Hepatocyte (in vitro differentiated cells): ENCODE measurements around the gene RGS6. TPM values are rescaled to one million over a fixed set of nuclear protein-coding genes. Genes with fewer than 3 reads are reported as not detected.

Source experiments
- DNase-seq: peaks from one replicate; pipeline ENCODE4 v3.0.0-alpha.2; 2016; ENCODE audit warnings: low spot score
- H2AFZ ChIP-seq: fragments of 200-600 bp; sonication (generic); 2 replicates; pipeline ENCODE4 v1.6.0; 2016; ENCODE audit warnings: antibody characterized with exemption, mild to moderate bottlenecking
- H3K27ac ChIP-seq: fragments of 200-600 bp; sonication (generic); 2 replicates; pipeline ENCODE4 v1.5.1; 2016; ENCODE audit warnings: mild to moderate bottlenecking
- H3K27me3 ChIP-seq: fragments of 200-600 bp; sonication (generic); 2 replicates; pipeline ENCODE4 v1.6.1; 2016
- H3K36me3 ChIP-seq: fragments of 200-600 bp; sonication (generic); replicated peaks from 2 replicates; pipeline ENCODE4 v1.5.1; 2016; ENCODE audit warnings: low read depth; ENCODE audit not compliant: insufficient read depth
- H3K4me1 ChIP-seq: fragments of 200-600 bp; sonication (generic); 2 replicates; pipeline ENCODE4 v1.5.1; 2016; ENCODE audit warnings: mild to moderate bottlenecking, moderate library complexity; ENCODE audit not compliant: insufficient read depth
- H3K4me2 ChIP-seq: fragments of 200-600 bp; sonication (generic); 2 replicates; pipeline ENCODE4 v1.6.0; 2016
- H3K4me3 ChIP-seq: fragments of 200-600 bp; sonication (generic); 2 replicates; pipeline ENCODE4 v1.5.1; 2016; ENCODE audit warnings: mild to moderate bottlenecking
- H3K79me2 ChIP-seq: fragments of 200-600 bp; sonication (generic); 2 replicates; pipeline ENCODE4 v1.6.0; 2017; ENCODE audit warnings: mild to moderate bottlenecking
- H3K9me2 ChIP-seq: fragments of 200-600 bp; sonication (generic); replicated peaks from 2 replicates; pipeline ENCODE4 v1.6.0; 2017; ENCODE audit warnings: mild to moderate bottlenecking; ENCODE audit not compliant: insufficient read depth
- H3K9me3 ChIP-seq: fragments of 200-600 bp; sonication (generic); 2 replicates; pipeline ENCODE4 v1.5.1; 2016; ENCODE audit warnings: low read depth, mild to moderate bottlenecking
- H4K20me1 ChIP-seq: fragments of 200-600 bp; sonication (generic); 2 replicates; pipeline ENCODE4 v1.6.0; 2016; ENCODE audit warnings: mild to moderate bottlenecking; ENCODE audit not compliant: insufficient read depth, poor library complexity, severe bottlenecking
- EZH2 ChIP-seq: fragments of 200-600 bp; sonication (generic); IDR thresholded peaks from 2 replicates; pipeline ENCODE4 v1.6.1; 2016; ENCODE audit warnings: antibody characterized with exemption, mild to moderate bottlenecking, borderline replicate concordance
- EZH2phosphoT487 ChIP-seq: fragments of 200-600 bp; sonication (generic); IDR thresholded peaks from one replicate; pipeline ENCODE4 v1.6.1; 2018; ENCODE audit warnings: antibody characterized with exemption, mild to moderate bottlenecking, low read depth, moderate library complexity; ENCODE audit not compliant: unreplicated experiment, severe bottlenecking
- whole genome bisulfite sequencing: methylation state at CpG from one replicate; pipeline ENCODE4 v1.1.6; 2016; ENCODE audit warnings: low lambda C conversion rate; ENCODE audit errors: missing lambda C conversion rate; 5-methylcytosine and 5-hydroxymethylcytosine counted together
- polyA plus RNA-seq: library from polyadenylated mRNA; unstranded; fragments of >200 nt; fragmentation: Nextera tagmentation; extraction: Ambion mirVana; gene quantifications from 2 replicates; pipeline ENCODE4 v1.2.1, GENCODE V29; 2016
- total RNA-seq: library from RNA; depleted of rRNA; stranded (reverse); fragments of >200 nt; gene quantifications from 2 replicates; pipeline ENCODE4 v1.2.3, GENCODE V29; 2014
- TF ChIP-seq, protein P1 (sequence below): fragments of 200-600 bp; sonication (generic); IDR thresholded peaks from 2 replicates; pipeline ENCODE4 v1.5.1; 2016; ENCODE audit warnings: antibody characterized with exemption, mild to moderate bottlenecking; ENCODE audit not compliant: poor library complexity

The RGS6 gene
- total and polyA plus RNA-seq, 2 experiments from 2014 or later = 0.25 to 0.87 TPM

- no peaks in the 10 kb centered on the region for H3K36me3 ChIP-seq
- H3K9me2 ChIP-seq = no peaks in the 10 kb centered on the region
- no peak for TF ChIP-seq EZH2
- no peak for TF ChIP-seq EZH2phosphoT487
- TF ChIP-seq, protein P1, sequence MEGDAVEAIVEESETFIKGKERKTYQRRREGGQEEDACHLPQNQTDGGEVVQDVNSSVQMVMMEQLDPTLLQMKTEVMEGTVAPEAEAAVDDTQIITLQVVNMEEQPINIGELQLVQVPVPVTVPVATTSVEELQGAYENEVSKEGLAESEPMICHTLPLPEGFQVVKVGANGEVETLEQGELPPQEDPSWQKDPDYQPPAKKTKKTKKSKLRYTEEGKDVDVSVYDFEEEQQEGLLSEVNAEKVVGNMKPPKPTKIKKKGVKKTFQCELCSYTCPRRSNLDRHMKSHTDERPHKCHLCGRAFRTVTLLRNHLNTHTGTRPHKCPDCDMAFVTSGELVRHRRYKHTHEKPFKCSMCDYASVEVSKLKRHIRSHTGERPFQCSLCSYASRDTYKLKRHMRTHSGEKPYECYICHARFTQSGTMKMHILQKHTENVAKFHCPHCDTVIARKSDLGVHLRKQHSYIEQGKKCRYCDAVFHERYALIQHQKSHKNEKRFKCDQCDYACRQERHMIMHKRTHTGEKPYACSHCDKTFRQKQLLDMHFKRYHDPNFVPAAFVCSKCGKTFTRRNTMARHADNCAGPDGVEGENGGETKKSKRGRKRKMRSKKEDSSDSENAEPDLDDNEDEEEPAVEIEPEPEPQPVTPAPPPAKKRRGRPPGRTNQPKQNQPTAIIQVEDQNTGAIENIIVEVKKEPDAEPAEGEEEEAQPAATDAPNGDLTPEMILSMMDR = no peak
- no peaks in the 10 kb centered on the region for H3K27me3 ChIP-seq
- H3K4me2 ChIP-seq = no peak overlapping the region
- no peak overlapping the region for H3K27ac ChIP-seq
- H4K20me1 ChIP-seq = no peaks in the 10 kb centered on the region
- H3K4me3 ChIP-seq = no peak overlapping the region
- no peak for DNase-seq
- H3K4me1 ChIP-seq = no peaks in the 10 kb centered on the region
- H3K9me3 ChIP-seq = no peaks in the 10 kb centered on the region
- no peaks in the 10 kb centered on the region for H3K79me2 ChIP-seq
- no peak overlapping the region for H2AFZ ChIP-seq
- 86% methylated on average over 3 of the region's 3 CpGs for WGBS
These were observed 470.1 kb downstream of the RGS6 start for GRCh38 chr14:72402377-72402772.

- H3K4me3 ChIP-seq = no peak overlapping the region
- no peaks in the 10 kb centered on the region for H3K36me3 ChIP-seq
- H3K9me3 ChIP-seq = no peaks in the 10 kb centered on the region
- H3K4me1 ChIP-seq = no peaks in the 10 kb centered on the region
- no peak for DNase-seq
- H3K79me2 ChIP-seq = no peaks in the 10 kb centered on the region
- no peak overlapping the region for H2AFZ ChIP-seq
- no peaks in the 10 kb centered on the region for H3K27me3 ChIP-seq
- TF ChIP-seq, protein P1 = no peak
- no peak for TF ChIP-seq EZH2
- TF ChIP-seq EZH2phosphoT487 = no peak
- H4K20me1 ChIP-seq = no peaks in the 10 kb centered on the region
- H3K27ac ChIP-seq = no peak overlapping the region
- WGBS = 65% methylated on average over 4 of the region's 4 CpGs
- H3K9me2 ChIP-seq = no peaks in the 10 kb centered on the region
- H3K4me2 ChIP-seq = no peak overlapping the region
These were observed 472.0 kb downstream of the RGS6 start for GRCh38 chr14:72404106-72404774.

GRCh38 chr14:72404998-72405397 lies 472.8 kb downstream of the RGS6 start:
- H3K4me1 ChIP-seq = no peaks in the 10 kb centered on the region
- H3K27me3 ChIP-seq = no peaks in the 10 kb centered on the region
- 82% methylated on average over 3 of the region's 3 CpGs for WGBS
- no peak overlapping the region for H3K4me2 ChIP-seq
- H3K79me2 ChIP-seq = no peaks in the 10 kb centered on the region
- no peaks in the 10 kb centered on the region for H3K9me3 ChIP-seq
- H4K20me1 ChIP-seq = no peaks in the 10 kb centered on the region
- no peak for TF ChIP-seq EZH2
- TF ChIP-seq, protein P1 = no peak
- TF ChIP-seq EZH2phosphoT487 = no peak
- DNase-seq = no peak
- H3K4me3 ChIP-seq = no peak overlapping the region
- no peaks in the 10 kb centered on the region for H3K36me3 ChIP-seq
- no peak overlapping the region for H2AFZ ChIP-seq
- no peaks in the 10 kb centered on the region for H3K9me2 ChIP-seq
- H3K27ac ChIP-seq = no peak overlapping the region
